ENCODE data around the gene AADACL4.

AADACL4 gene

DNA sequence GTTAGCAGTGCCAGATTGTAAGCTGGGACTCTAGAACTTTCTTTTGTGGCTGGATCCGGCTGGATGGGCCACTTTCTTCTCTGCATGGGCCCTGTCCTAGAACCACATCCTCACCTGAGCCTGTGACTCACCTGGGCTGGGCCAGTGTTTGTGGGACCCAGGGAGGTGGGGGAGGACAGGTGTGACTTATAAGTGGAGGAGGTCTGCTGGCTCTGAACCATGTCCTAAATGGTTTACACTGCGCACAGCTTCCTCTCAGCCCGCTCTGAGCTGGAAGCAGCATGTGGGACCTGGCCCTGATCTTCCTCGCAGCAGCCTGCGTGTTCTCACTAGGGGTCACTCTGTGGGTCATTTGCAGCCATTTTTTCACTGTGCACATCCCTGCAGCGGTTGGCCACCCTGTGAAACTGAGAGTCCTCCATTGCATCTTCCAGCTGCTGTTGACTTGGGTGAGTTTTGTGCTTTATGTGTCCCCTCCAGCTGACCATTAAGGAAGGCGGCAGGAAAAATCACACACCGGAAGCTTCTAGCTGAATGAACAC, 72.1 kb downstream of the AADACL4 start, which contains the start of gene AADACL3:
Gene AADACL3 (plus strand): TSS at position 215 of the 542 bp plus-strand sequence. CDS start 67 bp downstream, at position 282.
- DNase-seq, result no peak
